ENCODE measurements around the gene PLD3.

The PLD3 gene

GRCh38 chr19:40348961-40349507 lies 539 bp downstream of the PLD3 start:
- peak; percentile 43 for DNase-seq (ENCODE audit: low read depth)
- H3K27me3 ChIP-seq (replicated peaks; ENCODE audit: control insufficient read depth, insufficient read depth, low read length): no peaks in the 10 kb centered on the region
- H3K9ac ChIP-seq (ENCODE audit: low read length): peak overlapping the region; percentile 89
- no peaks in the 10 kb centered on the region for H3K36me3 ChIP-seq (ENCODE audit: control insufficient read depth, insufficient read depth, low read length, severe bottlenecking)
- no peaks in the 10 kb centered on the region for H3K9me3 ChIP-seq (ENCODE audit: control insufficient read depth, low read length)
- H3K4me1 ChIP-seq (ENCODE audit: control insufficient read depth, insufficient read depth, low read length): peaks cover 15% of the 10 kb centered on the region
- H3K4me3 ChIP-seq (ENCODE audit: low read length): peak overlapping the region; percentile 98

- Histone ChIP-seq H3K4me1 (ENCODE audit: control insufficient read depth, insufficient read depth, low read length) (peaks cover 5% of the 10 kb centered on the region), H3K4me3 (ENCODE audit: low read length) (no peak overlapping the region), H3K9ac (ENCODE audit: low read length) (no peak overlapping the region), H3K27me3 (replicated peaks; ENCODE audit: control insufficient read depth, insufficient read depth, low read length) (no peaks in the 10 kb centered on the region), H3K9me3 (ENCODE audit: control insufficient read depth, low read length) (no peaks in the 10 kb centered on the region), H3K36me3 (ENCODE audit: control insufficient read depth, insufficient read depth, low read length, severe bottlenecking) (peaks cover 4% of the 10 kb centered on the region)
- DNase-seq (ENCODE audit: low read depth): no peak
Observed at GRCh38 chr19:40355975-40356680, 7.6 kb downstream of the PLD3 start.

DNA sequence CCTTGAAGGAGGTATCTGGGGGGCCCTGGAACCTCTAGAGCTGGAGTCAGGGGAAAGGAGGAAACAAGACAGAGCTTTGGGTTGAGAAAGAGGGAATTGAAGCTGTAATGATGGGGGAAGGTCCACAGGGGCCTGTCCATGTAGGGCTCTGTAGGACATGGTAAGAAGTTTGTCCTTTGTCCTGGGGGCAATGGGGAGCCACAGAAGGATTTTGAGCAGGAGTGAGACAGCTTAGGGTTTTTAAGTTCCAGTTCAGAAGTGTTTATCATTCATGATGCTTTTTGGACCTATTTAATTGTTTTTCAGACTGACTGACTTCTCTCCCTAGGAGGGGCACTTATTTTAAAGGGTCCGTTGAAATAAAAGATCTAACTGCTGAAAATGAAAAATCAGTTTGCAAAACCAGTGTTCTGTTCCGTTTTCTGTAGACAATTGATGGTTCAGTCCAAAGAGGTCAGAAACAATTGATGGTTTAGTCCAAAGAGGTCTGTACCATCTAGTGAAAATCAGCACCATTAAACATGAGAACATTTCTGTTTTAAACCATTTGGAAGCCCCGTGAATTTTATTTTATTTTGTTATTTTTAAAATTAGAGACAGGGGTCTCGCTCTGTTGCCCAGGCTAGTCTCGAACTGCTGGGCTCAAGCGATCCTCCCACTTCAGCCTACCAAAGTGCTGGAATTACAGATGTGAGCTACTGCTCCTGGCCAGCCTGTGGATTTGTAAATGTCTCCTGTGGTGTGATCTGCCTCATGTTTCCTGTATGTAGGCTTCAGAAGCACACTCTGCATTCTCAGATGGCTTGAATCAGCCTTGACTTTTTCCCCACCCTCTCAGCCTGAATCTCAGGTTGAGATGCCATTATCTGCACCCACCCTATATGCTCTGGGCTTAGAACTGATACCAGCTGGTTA lies 8.4 kb downstream of the PLD3 start:
- no peaks in the 10 kb centered on the region for H3K27me3 ChIP-seq (replicated peaks; ENCODE audit: control insufficient read depth, insufficient read depth, low read length)
- H3K9me3 ChIP-seq (ENCODE audit: control insufficient read depth, low read length): no peaks in the 10 kb centered on the region
- H3K36me3 ChIP-seq (ENCODE audit: control insufficient read depth, insufficient read depth, low read length, severe bottlenecking): peaks cover 4% of the 10 kb centered on the region
- H3K4me1 ChIP-seq (ENCODE audit: control insufficient read depth, insufficient read depth, low read length): peaks cover 5% of the 10 kb centered on the region
- no peak overlapping the region for H3K4me3 ChIP-seq (ENCODE audit: low read length)
- DNase-seq (ENCODE audit: low read depth): no peak
- no peak overlapping the region for H3K9ac ChIP-seq (ENCODE audit: low read length)

GRCh38 chr19:40357640-40358039 lies 9.1 kb downstream of the PLD3 start:
- Histone ChIP-seq H3K9ac (ENCODE audit: low read length) (no peak overlapping the region), H3K9me3 (ENCODE audit: control insufficient read depth, low read length) (no peaks in the 10 kb centered on the region), H3K4me1 (ENCODE audit: control insufficient read depth, insufficient read depth, low read length) (peaks cover 5% of the 10 kb centered on the region), H3K36me3 (ENCODE audit: control insufficient read depth, insufficient read depth, low read length, severe bottlenecking) (peaks cover 4% of the 10 kb centered on the region), H3K27me3 (replicated peaks; ENCODE audit: control insufficient read depth, insufficient read depth, low read length) (no peaks in the 10 kb centered on the region), H3K4me3 (ENCODE audit: low read length) (no peak overlapping the region)
- DNase-seq (ENCODE audit: low read depth): no peak

DNA sequence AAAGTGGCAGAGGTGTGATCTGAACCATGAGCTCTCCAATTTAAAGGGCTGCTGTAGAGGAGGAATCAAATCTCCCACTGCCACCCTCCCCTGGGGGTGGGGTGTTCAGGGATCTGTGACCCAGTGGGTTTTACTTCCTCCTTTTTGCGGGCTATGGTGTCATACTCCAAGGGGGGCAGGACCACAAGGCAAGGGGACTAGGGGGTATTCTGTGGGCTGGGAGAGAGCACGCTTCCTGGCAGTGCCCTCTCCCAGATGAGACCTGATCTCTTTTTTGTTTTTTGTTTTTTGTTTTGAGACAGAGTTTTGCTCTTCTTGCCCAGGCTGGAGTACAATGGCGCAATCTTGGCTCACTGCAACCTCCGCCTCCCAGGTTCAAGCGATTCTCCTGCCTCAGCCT lies 10.3 kb downstream of the PLD3 start:
- Histone ChIP-seq H3K4me3 (ENCODE audit: low read length) (no peak overlapping the region), H3K4me1 (ENCODE audit: control insufficient read depth, insufficient read depth, low read length) (peaks cover 5% of the 10 kb centered on the region), H3K27me3 (replicated peaks; ENCODE audit: control insufficient read depth, insufficient read depth, low read length) (no peaks in the 10 kb centered on the region), H3K9ac (ENCODE audit: low read length) (no peak overlapping the region), H3K36me3 (ENCODE audit: control insufficient read depth, insufficient read depth, low read length, severe bottlenecking) (peaks cover 4% of the 10 kb centered on the region), H3K9me3 (ENCODE audit: control insufficient read depth, low read length) (no peaks in the 10 kb centered on the region)
- DNase-seq (ENCODE audit: low read depth): no peak

DNA sequence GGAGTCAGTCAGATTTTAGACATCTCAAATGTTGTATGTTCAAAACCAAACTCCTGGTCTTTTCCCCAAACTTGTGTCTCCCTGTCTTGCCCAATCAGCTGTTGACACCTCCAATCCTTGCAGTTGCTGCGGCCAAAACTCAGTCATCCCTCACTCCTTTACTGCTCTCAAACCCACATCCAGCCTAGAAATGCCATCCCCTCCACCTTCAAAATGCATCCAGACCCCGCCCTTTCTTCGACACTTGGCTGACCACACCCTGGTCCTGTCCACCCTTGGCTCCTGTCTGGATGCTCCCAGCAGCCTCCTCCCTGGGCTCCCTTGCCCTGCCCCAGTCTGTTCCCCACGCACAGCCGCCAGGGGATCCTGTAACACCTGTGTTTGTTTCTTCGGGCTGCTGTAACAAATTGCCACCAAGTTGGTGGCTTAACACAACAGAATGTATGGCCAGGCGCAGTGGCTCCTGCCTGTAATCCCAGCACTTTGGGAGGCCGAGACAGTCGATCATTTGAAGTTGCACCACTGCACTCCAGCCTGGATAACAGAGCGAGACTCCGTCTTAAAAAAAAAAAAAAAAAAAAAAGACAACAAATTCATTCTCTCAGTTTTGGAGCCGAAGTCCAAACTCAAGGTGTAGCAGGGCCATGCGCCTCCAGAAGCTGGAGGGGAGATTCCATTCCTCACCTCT lies 11.7 kb downstream of the PLD3 start:
- Histone ChIP-seq H3K9ac (ENCODE audit: low read length) (no peak overlapping the region), H3K36me3 (ENCODE audit: control insufficient read depth, insufficient read depth, low read length, severe bottlenecking) (peaks cover 4% of the 10 kb centered on the region), H3K9me3 (ENCODE audit: control insufficient read depth, low read length) (no peaks in the 10 kb centered on the region), H3K4me1 (ENCODE audit: control insufficient read depth, insufficient read depth, low read length) (peaks cover 5% of the 10 kb centered on the region), H3K27me3 (replicated peaks; ENCODE audit: control insufficient read depth, insufficient read depth, low read length) (no peaks in the 10 kb centered on the region), H3K4me3 (ENCODE audit: low read length) (no peak overlapping the region)
- no peak for DNase-seq (ENCODE audit: low read depth)

GRCh38 chr19:40360708-40361241 lies 12.3 kb downstream of the PLD3 start:
- H3K9me3 ChIP-seq (ENCODE audit: control insufficient read depth, low read length): no peaks in the 10 kb centered on the region
- DNase-seq (ENCODE audit: low read depth): no peak
- peaks cover 4% of the 10 kb centered on the region for H3K36me3 ChIP-seq (ENCODE audit: control insufficient read depth, insufficient read depth, low read length, severe bottlenecking)
- no peak overlapping the region for H3K9ac ChIP-seq (ENCODE audit: low read length)
- H3K4me1 ChIP-seq (ENCODE audit: control insufficient read depth, insufficient read depth, low read length): peaks cover 8% of the 10 kb centered on the region
- no peaks in the 10 kb centered on the region for H3K27me3 ChIP-seq (replicated peaks; ENCODE audit: control insufficient read depth, insufficient read depth, low read length)
- H3K4me3 ChIP-seq (ENCODE audit: low read length): no peak overlapping the region

DNA sequence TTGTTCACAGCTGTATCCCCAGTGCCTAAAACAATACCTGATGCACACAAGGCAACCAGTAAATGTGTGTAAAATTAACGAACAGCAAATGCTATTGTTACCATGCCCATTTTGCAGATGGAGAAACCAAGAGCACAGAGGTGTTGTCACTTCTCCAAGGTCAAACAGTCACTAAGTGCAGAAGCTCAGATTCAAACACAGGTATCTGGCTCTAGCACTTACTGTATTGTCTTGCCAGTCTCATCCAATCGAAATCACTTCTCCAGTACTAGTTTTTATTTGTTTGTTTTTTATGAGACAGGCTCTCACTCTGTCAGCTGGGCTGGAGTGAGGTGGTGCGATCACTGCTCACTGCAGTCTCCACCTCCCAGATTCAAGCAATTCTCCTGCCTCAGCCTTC lies 13.7 kb downstream of the PLD3 start:
- Histone ChIP-seq H3K27me3 (replicated peaks; ENCODE audit: control insufficient read depth, insufficient read depth, low read length) (no peaks in the 10 kb centered on the region), H3K9ac (ENCODE audit: low read length) (no peak overlapping the region), H3K4me1 (ENCODE audit: control insufficient read depth, insufficient read depth, low read length) (peaks cover 8% of the 10 kb centered on the region), H3K4me3 (ENCODE audit: low read length) (no peak overlapping the region), H3K36me3 (ENCODE audit: control insufficient read depth, insufficient read depth, low read length, severe bottlenecking) (peaks cover 12% of the 10 kb centered on the region), H3K9me3 (ENCODE audit: control insufficient read depth, low read length) (no peaks in the 10 kb centered on the region)
- no peak for DNase-seq (ENCODE audit: low read depth)

GRCh38 chr19:40363069-40363468 lies 14.6 kb downstream of the PLD3 start:
- H3K9ac ChIP-seq (ENCODE audit: low read length): no peak overlapping the region
- no peak overlapping the region for H3K4me3 ChIP-seq (ENCODE audit: low read length)
- H3K9me3 ChIP-seq (ENCODE audit: control insufficient read depth, low read length): no peaks in the 10 kb centered on the region
- peaks cover 3% of the 10 kb centered on the region for H3K4me1 ChIP-seq (ENCODE audit: control insufficient read depth, insufficient read depth, low read length)
- DNase-seq (ENCODE audit: low read depth): no peak
- peaks cover 16% of the 10 kb centered on the region for H3K36me3 ChIP-seq (ENCODE audit: control insufficient read depth, insufficient read depth, low read length, severe bottlenecking)
- H3K27me3 ChIP-seq (replicated peaks; ENCODE audit: control insufficient read depth, insufficient read depth, low read length): no peaks in the 10 kb centered on the region

GRCh38 chr19:40365010-40365409 lies 16.5 kb downstream of the PLD3 start:
- Histone ChIP-seq H3K4me3 (ENCODE audit: low read length) (peak overlapping the region; percentile 67), H3K9me3 (ENCODE audit: control insufficient read depth, low read length) (no peaks in the 10 kb centered on the region), H3K36me3 (ENCODE audit: control insufficient read depth, insufficient read depth, low read length, severe bottlenecking) (peaks cover 26% of the 10 kb centered on the region), H3K9ac (ENCODE audit: low read length) (peak overlapping the region; percentile 70), H3K4me1 (ENCODE audit: control insufficient read depth, insufficient read depth, low read length) (peaks cover 3% of the 10 kb centered on the region), H3K27me3 (replicated peaks; ENCODE audit: control insufficient read depth, insufficient read depth, low read length) (no peaks in the 10 kb centered on the region)
- DNase-seq (ENCODE audit: low read depth): no peak
